ENCODE data around the gene GRB7. TPM values are rescaled to one million over a fixed set of nuclear protein-coding genes. Genes with fewer than 3 reads are reported as not detected.

The GRB7 gene
- total and polyA plus RNA-seq, 9 of the 15 experiments (the other 6 are each of a cell fraction or from before 2014, with no cell fraction given), result 0.04 to 6.2 (median 2.2) TPM

DNA sequence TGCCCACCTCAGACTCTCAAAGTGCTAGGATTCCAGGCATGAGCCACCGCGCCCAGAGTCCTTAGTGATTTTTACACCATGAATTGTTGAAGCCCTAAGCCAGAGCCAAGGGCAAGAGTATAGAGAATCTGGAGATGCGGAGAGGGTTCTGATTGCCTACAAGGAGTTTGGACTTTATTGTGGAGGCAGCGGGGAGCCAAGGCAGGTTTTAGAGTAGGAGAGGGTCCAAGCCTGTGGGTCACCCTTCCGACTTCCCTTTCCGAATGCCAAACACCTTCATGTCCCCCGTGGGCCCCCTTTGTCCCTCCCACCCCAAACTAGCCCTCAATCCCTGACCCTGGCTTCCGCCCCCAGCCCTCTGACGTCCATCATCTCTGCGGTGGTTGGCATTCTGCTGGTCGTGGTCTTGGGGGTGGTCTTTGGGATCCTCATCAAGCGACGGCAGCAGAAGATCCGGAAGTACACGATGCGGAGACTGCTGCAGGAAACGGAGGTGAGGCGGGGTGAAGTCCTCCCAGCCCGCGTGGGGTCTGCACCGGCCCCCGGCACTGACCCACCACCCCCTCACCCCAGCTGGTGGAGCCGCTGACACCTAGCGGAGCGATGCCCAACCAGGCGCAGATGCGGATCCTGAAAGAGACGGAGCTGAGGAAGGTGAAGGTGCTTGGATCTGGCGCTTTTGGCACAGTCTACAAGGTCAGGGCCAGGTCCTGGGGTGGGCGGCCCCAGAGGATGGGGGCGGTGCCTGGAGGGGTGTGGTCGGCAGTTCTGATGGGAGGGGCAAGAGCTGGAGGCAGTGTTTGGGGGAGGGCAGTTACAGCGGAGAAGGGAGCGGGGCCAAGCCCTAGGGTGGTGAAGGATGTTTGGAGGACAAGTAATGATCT is 14.5 kb upstream of the GRB7 start (continued):
- TF ChIP-seq CBX1 (IDR thresholded peaks at IDR 0.05; ENCODE audit: low read depth) (peak; percentile 27; the same call in 1 of the 2 replicates), SNIP1 (IDR thresholded peaks at IDR 0.05; ENCODE audit: low read depth) (no peak), KDM4B (IDR thresholded peaks at IDR 0.05; ENCODE audit: borderline replicate concordance in 2 of 2, low read depth in 1 of 2) (0 out of 4 replicates have a peak, but pooled peaks of 1 of the 2 experiments have one; percentile 33), FOXK2 (conservative IDR thresholded peaks at IDR 0.05 in 1 of 2, IDR thresholded peaks at IDR 0.05 in 1 of 2; ENCODE audit: low read depth in 2 of 2) (0 out of 4 replicates have a peak, but pooled peaks of 1 of the 2 experiments have one; percentile 20), ZNF75A (CRISPR knock-in tag; IDR thresholded peaks at IDR 0.05) (no peak), MAZ (CRISPR knock-in tag; conservative IDR thresholded peaks at IDR 0.05 in 1 of 2, IDR thresholded peaks at IDR 0.05 in 1 of 2) (peak; percentile 38 to 77; a peak in 2 of 4 replicates), PTBP1 (IDR thresholded peaks at IDR 0.05; ENCODE audit: low read depth, low read length) (no peak), GATAD2A (IDR thresholded peaks at IDR 0.05) (no peak), NCOA1 (IDR thresholded peaks at IDR 0.05; ENCODE audit: low read depth) (no peak), POLR2A (conservative IDR thresholded peaks at IDR 0.05) (peak; percentile 89), HNRNPK (IDR thresholded peaks at IDR 0.05; ENCODE audit: low read depth, low read length, poor library complexity, severe bottlenecking) (no peak), TBP (optimal IDR thresholded peaks at IDR 0.05; ENCODE audit: low read depth, low read length) (peak; percentile 76), EP300 (IDR thresholded peaks at IDR 0.05; ENCODE audit: low read length) (no peak), ZFP30 (CRISPR knock-in tag; IDR thresholded peaks at IDR 0.05; ENCODE audit: borderline replicate concordance) (no peak), COPS2 (conservative IDR thresholded peaks at IDR 0.05) (no peak), MTA3 (IDR thresholded peaks at IDR 0.05; ENCODE audit: borderline replicate concordance) (0 out of 2 replicates have a peak, but pooled peaks have one; percentile 51), KDM5B (IDR thresholded peaks at IDR 0.05; ENCODE audit: insufficient replicate concordance, low read depth, low read length) (peak; percentile 3), CHD4 (IDR thresholded peaks at IDR 0.05; ENCODE audit: insufficient read depth, insufficient replicate concordance, low read depth, low read length, poor library complexity, severe bottlenecking) (no peak), PRPF4 (IDR thresholded peaks at IDR 0.05; ENCODE audit: insufficient read depth, low read depth, low read length, poor library complexity, severe bottlenecking) (no peak)
- TF ChIP-seq, protein P1, sequence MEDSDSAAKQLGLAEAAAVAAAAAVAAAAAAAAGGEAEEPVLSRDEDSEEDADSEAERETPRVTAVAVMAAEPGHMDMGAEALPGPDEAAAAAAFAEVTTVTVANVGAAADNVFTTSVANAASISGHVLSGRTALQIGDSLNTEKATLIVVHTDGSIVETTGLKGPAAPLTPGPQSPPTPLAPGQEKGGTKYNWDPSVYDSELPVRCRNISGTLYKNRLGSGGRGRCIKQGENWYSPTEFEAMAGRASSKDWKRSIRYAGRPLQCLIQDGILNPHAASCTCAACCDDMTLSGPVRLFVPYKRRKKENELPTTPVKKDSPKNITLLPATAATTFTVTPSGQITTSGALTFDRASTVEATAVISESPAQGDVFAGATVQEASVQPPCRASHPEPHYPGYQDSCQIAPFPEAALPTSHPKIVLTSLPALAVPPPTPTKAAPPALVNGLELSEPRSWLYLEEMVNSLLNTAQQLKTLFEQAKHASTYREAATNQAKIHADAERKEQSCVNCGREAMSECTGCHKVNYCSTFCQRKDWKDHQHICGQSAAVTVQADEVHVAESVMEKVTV (CRISPR knock-in tag; IDR thresholded peaks at IDR 0.05), result no peak
- TF ChIP-seq, protein P2, sequence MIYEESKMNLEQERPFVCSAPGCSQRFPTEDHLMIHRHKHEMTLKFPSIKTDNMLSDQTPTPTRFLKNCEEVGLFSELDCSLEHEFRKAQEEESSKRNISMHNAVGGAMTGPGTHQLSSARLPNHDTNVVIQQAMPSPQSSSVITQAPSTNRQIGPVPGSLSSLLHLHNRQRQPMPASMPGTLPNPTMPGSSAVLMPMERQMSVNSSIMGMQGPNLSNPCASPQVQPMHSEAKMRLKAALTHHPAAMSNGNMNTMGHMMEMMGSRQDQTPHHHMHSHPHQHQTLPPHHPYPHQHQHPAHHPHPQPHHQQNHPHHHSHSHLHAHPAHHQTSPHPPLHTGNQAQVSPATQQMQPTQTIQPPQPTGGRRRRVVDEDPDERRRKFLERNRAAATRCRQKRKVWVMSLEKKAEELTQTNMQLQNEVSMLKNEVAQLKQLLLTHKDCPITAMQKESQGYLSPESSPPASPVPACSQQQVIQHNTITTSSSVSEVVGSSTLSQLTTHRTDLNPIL (CRISPR knock-in tag; IDR thresholded peaks at IDR 0.05), result no peak
- TF ChIP-seq, protein P3, sequence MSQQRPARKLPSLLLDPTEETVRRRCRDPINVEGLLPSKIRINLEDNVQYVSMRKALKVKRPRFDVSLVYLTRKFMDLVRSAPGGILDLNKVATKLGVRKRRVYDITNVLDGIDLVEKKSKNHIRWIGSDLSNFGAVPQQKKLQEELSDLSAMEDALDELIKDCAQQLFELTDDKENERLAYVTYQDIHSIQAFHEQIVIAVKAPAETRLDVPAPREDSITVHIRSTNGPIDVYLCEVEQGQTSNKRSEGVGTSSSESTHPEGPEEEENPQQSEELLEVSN (IDR thresholded peaks at IDR 0.05; ENCODE audit: borderline replicate concordance in 1 of 2, extremely low read depth in 1 of 2, insufficient read depth in 1 of 2, insufficient read length in 1 of 2, low read depth in 1 of 2, low read length in 1 of 2, poor library complexity in 1 of 2, severe bottlenecking in 1 of 2), result no peak

Data from K562 (cell line).